H9 (cell line): Measurements from ENCODE around the gene ASTN2. TPM values are rescaled to one million over a fixed set of nuclear protein-coding genes. Genes with fewer than 3 reads are reported as not detected.

Experiments
- DNase-seq: peaks from one replicate; pipeline ENCODE4 v3.0.0-alpha.2; 2017
- H2AFZ ChIP-seq: one replicate; pipeline ENCODE4 v1.6.1; 2013; ENCODE audit warnings: mild to moderate bottlenecking, low read length, control low read depth, moderate library complexity
- H2AK5ac ChIP-seq: 2 replicates; pipeline ENCODE4 v1.6.1; 2013; ENCODE audit warnings: low read length, control low read depth, mixed read lengths; ENCODE audit not compliant: insufficient read length
- H2BK120ac ChIP-seq: one replicate; pipeline ENCODE4 v1.6.1; 2013; ENCODE audit warnings: low read depth, mild to moderate bottlenecking, low read length, control low read depth, inconsistent platforms; ENCODE audit not compliant: poor library complexity, severe bottlenecking
- H2BK12ac ChIP-seq: 2 replicates; pipeline ENCODE4 v1.6.1; 2013; ENCODE audit warnings: low read length, control low read depth, mixed read lengths, low read depth; ENCODE audit not compliant: insufficient read length
- H2BK15ac ChIP-seq: 2 replicates; pipeline ENCODE4 v1.6.1; 2013; ENCODE audit warnings: low read depth, low read length, control low read depth
- H2BK20ac ChIP-seq: one replicate; pipeline ENCODE4 v1.6.1; 2013; ENCODE audit warnings: low read depth, mild to moderate bottlenecking, low read length, control low read depth, inconsistent platforms; ENCODE audit not compliant: poor library complexity, severe bottlenecking
- H2BK5ac ChIP-seq: 2 replicates; pipeline ENCODE4 v1.6.1; 2013; ENCODE audit warnings: low read length, control low read depth, mixed read lengths; ENCODE audit not compliant: insufficient read length
- H3K14ac ChIP-seq: 2 replicates; pipeline ENCODE4 v1.6.1; 2013; ENCODE audit warnings: low read length, control low read depth; ENCODE audit not compliant: insufficient read depth
- H3K18ac ChIP-seq: 2 replicates; pipeline ENCODE4 v1.6.1; 2013; ENCODE audit warnings: low read depth, mild to moderate bottlenecking, mixed read lengths, low read length, control low read depth; ENCODE audit not compliant: insufficient read length
- H3K23ac ChIP-seq: 2 replicates; pipeline ENCODE4 v1.6.1; 2013; ENCODE audit warnings: low read length, control low read depth, mixed read lengths, low read depth; ENCODE audit not compliant: insufficient read length
- H3K23me2 ChIP-seq: 2 replicates; pipeline ENCODE4 v1.6.1; 2013; ENCODE audit warnings: low read depth, mild to moderate bottlenecking, mixed read lengths, low read length, control low read depth; ENCODE audit not compliant: insufficient read length, poor library complexity, severe bottlenecking
- H3K27ac ChIP-seq: 2 replicates; pipeline ENCODE4 v1.5.1; 2013; ENCODE audit warnings: low read length, control low read depth, mixed read lengths, low read depth; ENCODE audit not compliant: insufficient read length
- H3K27me3 ChIP-seq: 2 replicates; pipeline ENCODE4 v1.6.1; 2013; ENCODE audit warnings: low read length, control low read depth, inconsistent platforms; ENCODE audit not compliant: insufficient read depth
- H3K4ac ChIP-seq: 2 replicates; pipeline ENCODE4 v1.6.1; 2013; ENCODE audit warnings: low read depth, mild to moderate bottlenecking, control low read depth, inconsistent platforms, low read length, moderate library complexity
- H3K4me1 ChIP-seq: 2 replicates; pipeline ENCODE4 v1.6.1; 2013; ENCODE audit warnings: low read length, control low read depth, inconsistent platforms; ENCODE audit not compliant: insufficient read depth
- H3K4me2 ChIP-seq: 2 replicates; pipeline ENCODE4 v1.6.1; 2013; ENCODE audit warnings: low read length, control low read depth, mixed read lengths; ENCODE audit not compliant: insufficient read length, insufficient read depth
- H3K56ac ChIP-seq: 2 replicates; pipeline ENCODE4 v1.6.1; 2013; ENCODE audit warnings: low read depth, mild to moderate bottlenecking, mixed read lengths, low read length, control low read depth; ENCODE audit not compliant: insufficient read length
- H3K79me1 ChIP-seq: 2 replicates; pipeline ENCODE4 v1.6.1; 2013; ENCODE audit warnings: low read depth, mild to moderate bottlenecking, moderate library complexity, low read length, control low read depth, inconsistent platforms; ENCODE audit not compliant: insufficient read depth, poor library complexity, severe bottlenecking
- H3K79me2 ChIP-seq: 2 replicates; pipeline ENCODE4 v1.6.1; 2013; ENCODE audit warnings: low read length, control low read depth, inconsistent platforms; ENCODE audit not compliant: insufficient read depth
- H3K9ac ChIP-seq: 2 replicates; pipeline ENCODE4 v1.6.1; 2013; ENCODE audit warnings: low read length, control low read depth, mixed read lengths; ENCODE audit not compliant: insufficient read length; ENCODE audit errors: extremely low read depth
- H3K9me3 ChIP-seq: one replicate; pipeline ENCODE4 v1.6.1; 2013; ENCODE audit warnings: low read depth, low read length, inconsistent platforms; ENCODE audit not compliant: control insufficient read depth
- H3T11ph ChIP-seq: one replicate; pipeline ENCODE4 v1.6.1; 2013; ENCODE audit warnings: mild to moderate bottlenecking, low read length, control low read depth, inconsistent platforms
- H4K20me1 ChIP-seq: one replicate; pipeline ENCODE4 v1.6.1; 2013; ENCODE audit not compliant: control insufficient read depth, insufficient read length, insufficient read depth
- H4K5ac ChIP-seq: 2 replicates; pipeline ENCODE4 v1.6.1; 2013; ENCODE audit warnings: low read depth, mild to moderate bottlenecking, mixed read lengths, low read length, control low read depth; ENCODE audit not compliant: insufficient read length
- H4K8ac ChIP-seq: replicated peaks from 2 replicates; pipeline ENCODE4 v1.6.1; 2013; ENCODE audit warnings: low read length, control low read depth, mixed read lengths, low read depth; ENCODE audit not compliant: insufficient read length
- H4K91ac ChIP-seq: 2 replicates; pipeline ENCODE4 v1.6.1; 2013; ENCODE audit warnings: low read depth, mild to moderate bottlenecking, moderate library complexity, mixed read lengths, low read length, control low read depth; ENCODE audit not compliant: insufficient read length
- H3K27ac Mint-ChIP-seq, 3 experiments: 2 replicates in 2 of 3; 3 replicates in 1 of 3; pipeline ENCODE4 v1.8.0; 2020 to 2021; ENCODE audit warnings: mixed read lengths in 3 of 3, mild to moderate bottlenecking in 1 of 3, moderate library complexity in 1 of 3
- H3K27me3 Mint-ChIP-seq: 2 replicates; pipeline ENCODE4 v1.8.0; 2021; ENCODE audit warnings: low read depth, mild to moderate bottlenecking, moderate library complexity, mixed read lengths
- H3K36me3 Mint-ChIP-seq, 3 experiments: 2 replicates in 2 of 3; 3 replicates in 1 of 3; pipeline ENCODE4 v1.8.0; 2020 to 2021; ENCODE audit warnings: low read depth in 3 of 3, mixed read lengths in 3 of 3; ENCODE audit not compliant: insufficient read depth in 1 of 3
- H3K4me1 Mint-ChIP-seq, 2 experiments: 2 replicates each; pipeline ENCODE4 v1.8.0; 2020; ENCODE audit warnings: mixed read lengths in 2 of 2
- H3K4me3 Mint-ChIP-seq, 2 experiments: 2 replicates in 1 of 2; 3 replicates in 1 of 2; pipeline ENCODE4 v1.8.0; 2020 to 2021; ENCODE audit warnings: mild to moderate bottlenecking in 2 of 2, mixed read lengths in 2 of 2, moderate library complexity in 1 of 2
- H3K9me3 Mint-ChIP-seq, 2 experiments: 2 replicates in 1 of 2; 3 replicates in 1 of 2; pipeline ENCODE4 v1.8.0; 2020; ENCODE audit warnings: mild to moderate bottlenecking in 2 of 2, mixed read lengths in 2 of 2, moderate library complexity in 1 of 2
- CTCF ChIP-seq: fragments of 200-600 bp; sonication (generic); conservative IDR thresholded peaks from 3 replicates; pipeline ENCODE4 v1.8.0; 2021; ENCODE audit warnings: antibody characterized with exemption, mild to moderate bottlenecking
- WGBS: extraction: QIAGEN DNeasy Blood & Tissue Kit; methylation state at CpG from one replicate; pipeline ENCODE4 v1.1.7; 2013; ENCODE audit warnings: missing lambda C conversion rate, low lambda C conversion rate, mixed read lengths; ENCODE audit not compliant: insufficient read length; ENCODE audit errors: extremely low coverage; 5-methylcytosine and 5-hydroxymethylcytosine counted together
- total RNA-seq: library from RNA; stranded (reverse); gene quantifications from 2 replicates; pipeline ENCODE4 v1.2.1, GENCODE V29; 2021

The ASTN2 gene
- total RNA-seq, 1 experiment from 2014 or later: 9.7 TPM

- no peaks in the 10 kb centered on the region for H3K9me3 Mint-ChIP-seq
- no peak overlapping the region for H3K4me2 ChIP-seq
- H4K20me1 ChIP-seq: no peaks in the 10 kb centered on the region
- WGBS: no CpG with 5 or more reads among the region's 5 CpGs
- no peaks in the 10 kb centered on the region for H3K79me2 ChIP-seq
- no peak for TF ChIP-seq CTCF
- H3K23ac ChIP-seq: no peak overlapping the region
- peaks cover 15 to 18% of the 10 kb centered on the region in 2 experiments for H3K4me1 Mint-ChIP-seq
- no peak for DNase-seq
- no peaks in the 10 kb centered on the region for H3K36me3 Mint-ChIP-seq
- no peak overlapping the region for H4K91ac ChIP-seq
- H3K56ac ChIP-seq: no peak overlapping the region
- no peak overlapping the region for H2BK5ac ChIP-seq
- H3K14ac ChIP-seq: no peak overlapping the region
- no peaks in the 10 kb centered on the region for H3K27me3 ChIP-seq
- H3K27me3 Mint-ChIP-seq: peaks cover 2% of the 10 kb centered on the region
- H2AFZ ChIP-seq: no peak overlapping the region
- H3K4ac ChIP-seq: no peak overlapping the region
- no peak overlapping the region for H3T11ph ChIP-seq
- no peak overlapping the region for H3K27ac Mint-ChIP-seq
- H2BK12ac ChIP-seq: no peak overlapping the region
- H2AK5ac ChIP-seq: no peak overlapping the region
- no peak overlapping the region for H2BK20ac ChIP-seq
- H4K8ac ChIP-seq: no peak overlapping the region
- no peak overlapping the region; a peak in 1 of 5 replicates for H3K4me3 Mint-ChIP-seq
- H3K79me1 ChIP-seq: no peaks in the 10 kb centered on the region
- no peak overlapping the region for H3K18ac ChIP-seq
- no peak overlapping the region for H2BK120ac ChIP-seq
- H2BK15ac ChIP-seq: no peak overlapping the region
- H3K27ac ChIP-seq: no peak overlapping the region
- no peak overlapping the region for H3K9ac ChIP-seq
- no peak overlapping the region for H4K5ac ChIP-seq
- no peaks in the 10 kb centered on the region for H3K9me3 ChIP-seq
- no peaks in the 10 kb centered on the region for H3K23me2 ChIP-seq
- H3K4me1 ChIP-seq: peaks cover 2% of the 10 kb centered on the region; the same call in 1 of the 2 replicates
These were observed 111.1 kb downstream of the ASTN2 start for GRCh38 chr9:117303643-117304230.
